Bronchial smooth muscle cell (primary cell): ENCODE measurements around the gene ZNF677. TPM values are rescaled to one million over a fixed set of nuclear protein-coding genes. Genes with fewer than 3 reads are reported as not detected.

Experiments used
- total RNA-seq: library from RNA; depleted of rRNA; stranded (reverse); fragments of >200 nt; gene quantifications from 2 replicates; pipeline ENCODE4 v1.2.1, GENCODE V29; 2014

The ZNF677 gene
- 15.0 and 17.3 TPM in 2 replicates for total RNA-seq

DNA sequence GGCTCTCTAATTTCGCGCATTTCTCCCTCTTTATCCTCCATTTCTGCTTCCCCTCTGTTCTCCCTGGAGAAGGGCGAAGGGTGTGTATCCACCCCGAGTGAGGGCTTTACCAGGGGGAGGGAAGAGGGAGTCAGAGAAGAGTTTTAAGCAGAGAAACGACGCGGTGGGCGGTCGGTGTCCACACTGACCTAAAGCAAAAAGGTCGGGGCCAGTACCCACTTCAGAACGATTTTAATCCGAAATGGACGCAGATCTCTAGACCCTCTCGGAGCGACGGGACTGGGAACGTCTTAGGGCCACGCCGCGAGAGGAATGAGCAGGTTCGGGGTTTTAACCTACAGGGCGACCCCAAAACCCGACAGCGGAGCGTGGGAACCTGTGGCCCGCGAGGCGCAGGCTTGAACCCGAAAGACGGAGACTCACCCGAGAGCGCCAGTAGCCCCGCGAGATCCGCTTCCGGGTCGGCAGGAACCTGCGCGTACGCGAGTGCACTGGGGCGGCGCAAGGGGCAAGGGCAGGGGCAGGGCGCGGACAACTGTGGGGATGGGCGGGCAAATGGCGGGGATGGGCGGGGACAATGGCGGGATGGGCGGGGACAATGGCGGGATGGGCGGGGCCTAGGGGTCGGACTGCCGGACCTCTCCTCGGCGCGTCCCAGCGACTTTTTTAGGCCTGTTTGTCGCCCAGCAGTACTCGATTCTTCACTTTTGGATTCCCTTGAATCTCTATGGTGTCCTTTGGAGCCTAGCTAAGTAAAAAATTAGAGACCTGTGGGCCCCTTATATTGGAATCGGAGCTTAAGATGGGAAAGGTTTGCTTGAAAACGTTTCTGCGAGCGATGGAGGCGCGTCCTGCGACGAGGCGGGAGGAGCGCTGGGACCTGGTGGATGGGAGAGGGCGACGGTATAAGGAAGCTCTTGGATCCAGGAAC, at the start of gene ZNF677:
Gene ZNF677, minus strand, starts transcription at position 463 of the 931 bp plus-strand sequence. CDS start 3,323 bp downstream, outside the sequence.

DNA sequence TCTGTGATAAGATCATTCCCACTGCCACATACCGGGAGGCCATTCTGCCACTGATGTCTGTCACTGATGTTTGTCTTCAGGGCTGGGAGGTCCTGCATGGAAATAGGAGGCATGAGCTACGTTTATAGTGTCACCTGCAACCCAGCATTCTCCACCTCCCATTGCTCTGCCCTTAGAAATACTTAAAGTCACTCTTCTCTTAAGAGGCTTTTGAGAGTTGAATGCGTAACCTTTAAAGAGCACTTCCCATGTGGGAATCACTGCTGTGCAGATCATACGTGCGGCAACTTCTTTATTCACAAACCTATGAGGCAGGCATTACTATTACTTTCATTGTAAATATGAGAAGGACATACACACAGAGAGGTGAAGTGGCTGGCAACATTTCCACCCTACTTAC, 12.9 kb upstream of the ZNF677 start, which contains the start of gene VN1R4:
Gene VN1R4, minus strand, starts transcription at position 101 of the 400 bp plus-strand sequence. Its CDS starts 58 bp downstream, at position 43.

DNA sequence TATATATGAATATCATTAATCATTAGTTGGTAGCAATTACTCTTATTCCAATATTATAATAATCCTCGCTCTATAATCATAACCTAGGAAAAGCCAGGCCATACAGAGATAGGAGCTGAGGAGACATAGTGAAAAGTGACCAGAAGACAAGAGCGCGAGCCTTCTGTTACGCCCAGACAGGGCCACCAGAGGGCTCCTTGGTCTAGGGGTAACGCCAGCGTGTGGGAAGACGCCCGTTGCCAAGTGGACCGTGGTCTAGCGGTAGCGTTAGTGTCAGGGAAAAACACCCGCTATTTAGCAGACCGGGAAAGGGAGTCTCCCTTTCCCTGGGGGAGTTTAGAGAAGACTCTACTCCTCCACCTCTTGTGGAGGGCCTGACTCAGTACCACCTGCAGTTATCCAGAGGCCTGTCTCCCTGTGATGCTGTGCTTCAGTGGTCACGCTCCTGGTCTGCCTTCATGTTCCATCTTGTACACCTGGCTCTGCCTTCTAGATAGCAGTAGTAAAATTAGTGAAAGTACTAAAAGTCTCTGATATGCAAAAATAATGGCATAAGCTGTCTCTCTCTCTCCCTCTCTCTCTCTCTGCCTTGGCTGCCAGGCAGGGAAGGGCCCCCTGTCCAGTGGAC, 3.2 kb upstream of the ZNF677 start, which contains the start of gene VN1R2:
Gene VN1R2, plus strand, starts transcription at position 578 of the 628 bp plus-strand sequence. CDS start 84 bp downstream, outside the sequence.

DNA sequence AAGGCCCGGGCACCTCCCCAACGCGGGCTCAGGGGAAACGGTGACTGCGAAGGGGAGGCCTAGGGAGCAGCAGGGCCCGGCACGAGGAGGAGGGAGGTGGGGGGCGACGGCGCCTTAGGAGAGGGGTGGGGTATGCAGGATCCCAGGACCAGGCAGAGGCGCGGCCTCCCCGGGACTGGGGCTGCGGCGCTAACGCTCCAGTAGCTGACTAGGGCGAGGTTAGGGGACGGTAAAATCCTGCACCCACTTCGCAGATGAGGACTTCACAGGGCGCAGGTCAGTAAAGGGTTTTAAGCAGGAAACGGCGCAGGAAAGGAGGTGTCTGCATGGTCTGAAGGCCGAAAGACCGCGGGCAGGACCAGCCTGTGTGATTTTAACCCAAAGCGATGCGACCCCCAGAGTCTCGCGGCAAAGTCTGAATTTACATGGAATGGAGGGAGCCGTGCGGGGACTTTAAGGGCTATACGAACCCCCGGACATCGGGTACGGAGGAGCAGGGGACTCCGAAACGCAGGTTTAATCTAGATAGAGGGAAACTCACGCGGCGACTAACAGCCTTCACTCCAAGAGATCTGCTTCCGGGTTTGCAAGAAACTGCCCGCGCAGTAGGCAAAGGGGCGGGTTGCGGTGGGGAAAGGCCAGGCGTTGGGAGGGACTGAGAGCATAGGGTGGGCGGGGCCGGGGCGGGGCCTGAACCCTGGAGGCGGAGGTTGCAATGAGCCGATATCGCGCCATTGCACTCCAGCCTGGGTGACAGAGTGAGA, 61.7 kb downstream of the ZNF677 start, which contains the start of gene ZNF665:
Gene ZNF665, minus strand, starts transcription at position 588 of the 764 bp plus-strand sequence. CDS start 10,460 bp downstream, outside the sequence.

Other genes with a start within 250 kb of the ZNF677 start
- gene ERVV-1, start 241.0 kb downstream of the ZNF677 start, total RNA-seq, result not detected in 2 replicates
- gene ERVV-2, start 210.1 kb downstream of the ZNF677 start, total RNA-seq, result not detected in 2 replicates
- 21.3 and 22.7 TPM in 2 replicates for gene ZNF160, start 151.5 kb downstream of the ZNF677 start, total RNA-seq
- 12.1 and 14.8 TPM in 2 replicates for gene ZNF415, start 122.0 kb downstream of the ZNF677 start, total RNA-seq
- 6.9 and 8.8 TPM in 2 replicates for gene ZNF347, start 95.8 kb downstream of the ZNF677 start, total RNA-seq
- 5.4 and 5.9 TPM in 2 replicates for gene ZNF665, start 61.5 kb downstream of the ZNF677 start, total RNA-seq
- gene VN1R2, start 3.4 kb upstream of the ZNF677 start, total RNA-seq, result not detected in 2 replicates
- not detected in 2 replicates for gene VN1R4, start 12.8 kb upstream of the ZNF677 start, total RNA-seq
- 6.8 and 7.1 TPM in 2 replicates for gene ZNF845, start 78.9 kb upstream of the ZNF677 start, total RNA-seq
- gene ZNF525, start 110.8 kb upstream of the ZNF677 start, total RNA-seq, result 6.3 and 6.5 TPM in 2 replicates
- 8.5 and 12.7 TPM in 2 replicates for gene ZNF765, start 140.3 kb upstream of the ZNF677 start, total RNA-seq
- gene ZNF761, start 177.1 kb upstream of the ZNF677 start, total RNA-seq, result 9.1 and 12.9 TPM in 2 replicates
- gene ZNF813, start 212.9 kb upstream of the ZNF677 start, total RNA-seq, result 3.9 and 5.3 TPM in 2 replicates